A673 (cell line): ENCODE results near the gene TGM2.

Source experiments
- EZH2 ChIP-seq: fragments of 200-600 bp; sonication (generic); IDR thresholded peaks from 2 replicates; pipeline ENCODE4 v1.6.1; 2017; ENCODE audit warnings: borderline replicate concordance, low read depth, mild to moderate bottlenecking, mixed read lengths, antibody characterized with exemption, low read length; ENCODE audit not compliant: poor library complexity, severe bottlenecking
- TF ChIP-seq, protein P1 (sequence below): fragments of 300-800, 200-600 bp; sonication (generic); conservative IDR thresholded peaks from 2 replicates; pipeline ENCODE4 v1.5.1; 2017; ENCODE audit warnings: low read depth, mild to moderate bottlenecking, antibody characterized with exemption, low read length, moderate library complexity, mixed read lengths

GRCh38 chr20:38173237-38174156 lies 8.4 kb upstream of the TGM2 start:
- no peak for TF ChIP-seq EZH2
- TF ChIP-seq, protein P1, sequence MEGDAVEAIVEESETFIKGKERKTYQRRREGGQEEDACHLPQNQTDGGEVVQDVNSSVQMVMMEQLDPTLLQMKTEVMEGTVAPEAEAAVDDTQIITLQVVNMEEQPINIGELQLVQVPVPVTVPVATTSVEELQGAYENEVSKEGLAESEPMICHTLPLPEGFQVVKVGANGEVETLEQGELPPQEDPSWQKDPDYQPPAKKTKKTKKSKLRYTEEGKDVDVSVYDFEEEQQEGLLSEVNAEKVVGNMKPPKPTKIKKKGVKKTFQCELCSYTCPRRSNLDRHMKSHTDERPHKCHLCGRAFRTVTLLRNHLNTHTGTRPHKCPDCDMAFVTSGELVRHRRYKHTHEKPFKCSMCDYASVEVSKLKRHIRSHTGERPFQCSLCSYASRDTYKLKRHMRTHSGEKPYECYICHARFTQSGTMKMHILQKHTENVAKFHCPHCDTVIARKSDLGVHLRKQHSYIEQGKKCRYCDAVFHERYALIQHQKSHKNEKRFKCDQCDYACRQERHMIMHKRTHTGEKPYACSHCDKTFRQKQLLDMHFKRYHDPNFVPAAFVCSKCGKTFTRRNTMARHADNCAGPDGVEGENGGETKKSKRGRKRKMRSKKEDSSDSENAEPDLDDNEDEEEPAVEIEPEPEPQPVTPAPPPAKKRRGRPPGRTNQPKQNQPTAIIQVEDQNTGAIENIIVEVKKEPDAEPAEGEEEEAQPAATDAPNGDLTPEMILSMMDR, result no peak
